ENCODE measurements around the gene PIGL. TPM values are rescaled to one million over a fixed set of nuclear protein-coding genes. Genes with fewer than 3 reads are reported as not detected.
A peak's percentile ranks its signal among the peaks of the same experiment; 100 is the strongest.

PIGL gene
- total and polyA plus RNA-seq, 2 experiments from 2014 or later, result 10.9 to 15.4 TPM

GRCh38 chr17:16277163-16277562 is 60.2 kb downstream of the PIGL start:
- H3K27me3 ChIP-seq (replicated peaks; ENCODE audit: insufficient read depth), result no peaks in the 10 kb centered on the region
- no peaks in the 10 kb centered on the region for H3K9me3 ChIP-seq (ENCODE audit: low read depth)
- in situ Hi-C loops (cut with MboI), result no loop called here
- H2AFZ ChIP-seq, result no peak overlapping the region
- DNase-seq, result no peak
- H3K4me3 ChIP-seq, result no peak overlapping the region
- peaks cover 39% of the 10 kb centered on the region for H3F3A ChIP-seq (ENCODE audit: insufficient read depth)
- TF ChIP-seq EZH2 (IDR thresholded peaks at IDR 0.05; ENCODE audit: insufficient read depth, poor library complexity, severe bottlenecking), result no peak
- no peak for TF ChIP-seq EZH2phosphoT487 (IDR thresholded peaks at IDR 0.05; ENCODE audit: insufficient read depth, low read depth)
- no peak overlapping the region for H3K27ac ChIP-seq
- H4K20me1 ChIP-seq (ENCODE audit: insufficient read depth), result no peaks in the 10 kb centered on the region
- H3K36me3 ChIP-seq (ENCODE audit: low read depth), result no peaks in the 10 kb centered on the region
- no peaks in the 10 kb centered on the region for H3K9me2 ChIP-seq (ENCODE audit: insufficient read depth)
- H3K79me2 ChIP-seq (ENCODE audit: insufficient read depth), result no peaks in the 10 kb centered on the region
- WGBS, 2 experiments (ENCODE audit: low coverage in 1 of 2, low lambda C conversion rate in 2 of 2, missing lambda C conversion rate in 2 of 2), result 10 to 17% methylated on average over 1 of the region's 1 CpG
- H3K9ac ChIP-seq, result no peak overlapping the region
- no peak overlapping the region for H3K4me2 ChIP-seq (ENCODE audit: unreplicated experiment)
- peaks cover 29% of the 10 kb centered on the region for H3K4me1 ChIP-seq (ENCODE audit: insufficient read depth)

- DNase-seq, result peak; percentile 57
- TF ChIP-seq EZH2 (IDR thresholded peaks at IDR 0.05; ENCODE audit: insufficient read depth, poor library complexity, severe bottlenecking) (no peak), EZH2phosphoT487 (IDR thresholded peaks at IDR 0.05; ENCODE audit: insufficient read depth, low read depth) (no peak)
- H2AFZ ChIP-seq, result no peak overlapping the region
- no peak overlapping the region for H3K4me3 ChIP-seq
- WGBS, 2 experiments (ENCODE audit: low coverage in 1 of 2, low lambda C conversion rate in 2 of 2, missing lambda C conversion rate in 2 of 2), result 22 to 24% methylated on average over 2 of the region's 2 CpGs
- no peak overlapping the region for H3K27ac ChIP-seq
- no peaks in the 10 kb centered on the region for H4K20me1 ChIP-seq (ENCODE audit: insufficient read depth)
- in situ Hi-C loops (cut with MboI), result no loop called here
- no peaks in the 10 kb centered on the region for H3K27me3 ChIP-seq (replicated peaks; ENCODE audit: insufficient read depth)
- H3F3A ChIP-seq (ENCODE audit: insufficient read depth), result peaks cover 43% of the 10 kb centered on the region
- peak overlapping the region; percentile 35 for H3K4me2 ChIP-seq (ENCODE audit: unreplicated experiment)
- H3K36me3 ChIP-seq (ENCODE audit: low read depth), result no peaks in the 10 kb centered on the region
- no peaks in the 10 kb centered on the region for H3K79me2 ChIP-seq (ENCODE audit: insufficient read depth)
- H3K9me3 ChIP-seq (ENCODE audit: low read depth), result no peaks in the 10 kb centered on the region
- H3K9ac ChIP-seq, result no peak overlapping the region
- no peaks in the 10 kb centered on the region for H3K9me2 ChIP-seq (ENCODE audit: insufficient read depth)
- peaks cover 45% of the 10 kb centered on the region for H3K4me1 ChIP-seq (ENCODE audit: insufficient read depth)
Observed at GRCh38 chr17:16281351-16281750, 64.3 kb downstream of the PIGL start.

- H3K4me2 ChIP-seq (ENCODE audit: unreplicated experiment), result peak overlapping the region; percentile 35
- H4K20me1 ChIP-seq (ENCODE audit: insufficient read depth), result no peaks in the 10 kb centered on the region
- in situ Hi-C loops (cut with MboI), result no loop called here
- peaks cover 56% of the 10 kb centered on the region for H3K4me1 ChIP-seq (ENCODE audit: insufficient read depth)
- TF ChIP-seq EZH2 (IDR thresholded peaks at IDR 0.05; ENCODE audit: insufficient read depth, poor library complexity, severe bottlenecking) (no peak), EZH2phosphoT487 (IDR thresholded peaks at IDR 0.05; ENCODE audit: insufficient read depth, low read depth) (no peak)
- H3K79me2 ChIP-seq (ENCODE audit: insufficient read depth), result no peaks in the 10 kb centered on the region
- no peaks in the 10 kb centered on the region for H3K9me3 ChIP-seq (ENCODE audit: low read depth)
- no peak overlapping the region for H3K27ac ChIP-seq
- no peak overlapping the region for H3K9ac ChIP-seq
- H3K4me3 ChIP-seq, result no peak overlapping the region
- H2AFZ ChIP-seq, result no peak overlapping the region
- peaks cover 52% of the 10 kb centered on the region for H3F3A ChIP-seq (ENCODE audit: insufficient read depth)
- H3K27me3 ChIP-seq (replicated peaks; ENCODE audit: insufficient read depth), result no peaks in the 10 kb centered on the region
- no peaks in the 10 kb centered on the region for H3K36me3 ChIP-seq (ENCODE audit: low read depth)
- H3K9me2 ChIP-seq (ENCODE audit: insufficient read depth), result no peaks in the 10 kb centered on the region
- peak; percentile 92 for DNase-seq
Observed at GRCh38 chr17:16282522-16282921, 65.5 kb downstream of the PIGL start.

GRCh38 chr17:16283705-16284104 is 66.7 kb downstream of the PIGL start:
- 69 to 75% methylated on average over 3 to 9 of the region's 9 CpGs for WGBS, 2 experiments (ENCODE audit: low coverage in 1 of 2, low lambda C conversion rate in 2 of 2, missing lambda C conversion rate in 2 of 2)
- Histone ChIP-seq H4K20me1 (ENCODE audit: insufficient read depth) (no peaks in the 10 kb centered on the region), H3K9me2 (ENCODE audit: insufficient read depth) (no peaks in the 10 kb centered on the region), H3K9ac (no peak overlapping the region), H3K4me3 (no peak overlapping the region), H3F3A (ENCODE audit: insufficient read depth) (peaks cover 63% of the 10 kb centered on the region), H3K79me2 (ENCODE audit: insufficient read depth) (no peaks in the 10 kb centered on the region), H3K4me1 (ENCODE audit: insufficient read depth) (peaks cover 65% of the 10 kb centered on the region), H2AFZ (no peak overlapping the region), H3K36me3 (ENCODE audit: low read depth) (no peaks in the 10 kb centered on the region), H3K9me3 (ENCODE audit: low read depth) (no peaks in the 10 kb centered on the region), H3K4me2 (ENCODE audit: unreplicated experiment) (no peak overlapping the region), H3K27ac (no peak overlapping the region), H3K27me3 (replicated peaks; ENCODE audit: insufficient read depth) (no peaks in the 10 kb centered on the region)
- DNase-seq, result peak; percentile 74
- TF ChIP-seq EZH2 (IDR thresholded peaks at IDR 0.05; ENCODE audit: insufficient read depth, poor library complexity, severe bottlenecking), result no peak
- TF ChIP-seq EZH2phosphoT487 (IDR thresholded peaks at IDR 0.05; ENCODE audit: insufficient read depth, low read depth), result no peak
- in situ Hi-C loops (cut with MboI), result no loop called here

GRCh38 chr17:16285646-16286008 is 68.6 kb downstream of the PIGL start:
- peak overlapping the region; percentile 70 for H3K4me3 ChIP-seq
- H3K9me2 ChIP-seq (ENCODE audit: insufficient read depth), result no peaks in the 10 kb centered on the region
- H2AFZ ChIP-seq, result peak overlapping the region; percentile 86
- in situ Hi-C loops (cut with MboI), result no loop called here
- H4K20me1 ChIP-seq (ENCODE audit: insufficient read depth), result no peaks in the 10 kb centered on the region
- H3K27me3 ChIP-seq (replicated peaks; ENCODE audit: insufficient read depth), result no peaks in the 10 kb centered on the region
- H3K9ac ChIP-seq, result peak overlapping the region; percentile 78
- WGBS, 2 experiments (ENCODE audit: low coverage in 1 of 2, low lambda C conversion rate in 2 of 2, missing lambda C conversion rate in 2 of 2), result 50 to 59% methylated on average over 6 of the region's 6 CpGs
- peaks cover 71% of the 10 kb centered on the region for H3K4me1 ChIP-seq (ENCODE audit: insufficient read depth)
- H3K27ac ChIP-seq, result peak overlapping the region; percentile 96
- TF ChIP-seq EZH2phosphoT487 (IDR thresholded peaks at IDR 0.05; ENCODE audit: insufficient read depth, low read depth) (no peak), EZH2 (IDR thresholded peaks at IDR 0.05; ENCODE audit: insufficient read depth, poor library complexity, severe bottlenecking) (no peak)
- peak overlapping the region; percentile 96 for H3K4me2 ChIP-seq (ENCODE audit: unreplicated experiment)
- no peaks in the 10 kb centered on the region for H3K9me3 ChIP-seq (ENCODE audit: low read depth)
- peaks cover 66% of the 10 kb centered on the region for H3F3A ChIP-seq (ENCODE audit: insufficient read depth)
- no peaks in the 10 kb centered on the region for H3K36me3 ChIP-seq (ENCODE audit: low read depth)
- no peak for DNase-seq
- H3K79me2 ChIP-seq (ENCODE audit: insufficient read depth), result no peaks in the 10 kb centered on the region
